ENCODE results near the gene GPR37L1.

DNA sequence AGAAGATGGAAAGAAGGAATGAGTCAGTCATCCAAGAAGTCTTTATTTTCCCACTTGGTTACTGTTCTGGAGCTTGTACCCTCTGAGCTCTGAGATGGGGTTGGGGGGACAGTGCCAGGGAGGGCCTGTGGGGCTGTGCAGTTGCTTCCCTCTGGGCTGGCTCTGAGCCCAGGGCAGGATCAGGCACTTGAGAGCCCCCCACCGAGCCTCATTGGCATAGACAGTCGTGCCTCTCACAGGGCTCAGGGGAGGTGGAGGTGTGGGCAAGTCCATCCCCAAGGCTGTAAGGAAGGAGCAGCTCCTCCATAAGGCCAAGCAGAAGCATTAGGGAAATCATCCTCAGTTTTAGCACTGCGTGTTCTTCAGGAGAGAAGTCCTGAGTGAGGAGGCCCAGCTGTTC lies 24.3 kb downstream of the GPR37L1 start:
- TF ChIP-seq, protein P1, sequence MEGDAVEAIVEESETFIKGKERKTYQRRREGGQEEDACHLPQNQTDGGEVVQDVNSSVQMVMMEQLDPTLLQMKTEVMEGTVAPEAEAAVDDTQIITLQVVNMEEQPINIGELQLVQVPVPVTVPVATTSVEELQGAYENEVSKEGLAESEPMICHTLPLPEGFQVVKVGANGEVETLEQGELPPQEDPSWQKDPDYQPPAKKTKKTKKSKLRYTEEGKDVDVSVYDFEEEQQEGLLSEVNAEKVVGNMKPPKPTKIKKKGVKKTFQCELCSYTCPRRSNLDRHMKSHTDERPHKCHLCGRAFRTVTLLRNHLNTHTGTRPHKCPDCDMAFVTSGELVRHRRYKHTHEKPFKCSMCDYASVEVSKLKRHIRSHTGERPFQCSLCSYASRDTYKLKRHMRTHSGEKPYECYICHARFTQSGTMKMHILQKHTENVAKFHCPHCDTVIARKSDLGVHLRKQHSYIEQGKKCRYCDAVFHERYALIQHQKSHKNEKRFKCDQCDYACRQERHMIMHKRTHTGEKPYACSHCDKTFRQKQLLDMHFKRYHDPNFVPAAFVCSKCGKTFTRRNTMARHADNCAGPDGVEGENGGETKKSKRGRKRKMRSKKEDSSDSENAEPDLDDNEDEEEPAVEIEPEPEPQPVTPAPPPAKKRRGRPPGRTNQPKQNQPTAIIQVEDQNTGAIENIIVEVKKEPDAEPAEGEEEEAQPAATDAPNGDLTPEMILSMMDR (IDR thresholded peaks at IDR 0.05; ENCODE audit: insufficient read depth, low read length, poor library complexity, severe bottlenecking) = no peak
- no peak for TF ChIP-seq EZH2phosphoT487 (conservative IDR thresholded peaks at IDR 0.05; ENCODE audit: low read length)

All from SU-DHL-6 (cell line).